Suppressor macrophage treated with lipopolysaccharide for 4 hours (primary cell): ENCODE measurements around the gene MBP.

Experiments used
- DNase-seq: peaks from one replicate; pipeline ENCODE4 v3.0.0-alpha.2; 2020

MBP gene

GRCh38 chr18:76931171-76931570 is 201.4 kb downstream of the MBP start:
- DNase-seq, result no peak
